ENCODE results near the gene ZNF213.
"Not testable (repeated sequence)": the region's sequence is repeated elsewhere in the genome, so short reads cannot be mapped to it uniquely, and the experiment has no call there.

The ZNF213 gene

GRCh38 chr16:3148256-3149192 lies 13.7 kb downstream of the ZNF213 start:
- no peak for DNase-seq

- no peak for DNase-seq
Observed at GRCh38 chr16:3149193-3149530, 14.3 kb downstream of the ZNF213 start.

GRCh38 chr16:3149630-3150345 lies 15.0 kb downstream of the ZNF213 start:
- peak; percentile 44 for DNase-seq

GRCh38 chr16:3150346-3151218 lies 15.8 kb downstream of the ZNF213 start:
- DNase-seq: peak; percentile 95

- no peak for DNase-seq
Observed at GRCh38 chr16:3152027-3152276, 17.1 kb downstream of the ZNF213 start.

GRCh38 chr16:3152277-3152990 lies 17.6 kb downstream of the ZNF213 start:
- peak; percentile 66 for DNase-seq

GRCh38 chr16:3152991-3153368 lies 18.2 kb downstream of the ZNF213 start:
- DNase-seq: no peak

- DNase-seq: no peak
Observed at GRCh38 chr16:3155181-3155580, 20.4 kb downstream of the ZNF213 start.

- DNase-seq: no peak
Observed at GRCh38 chr16:3155972-3156371, 21.1 kb downstream of the ZNF213 start.

GRCh38 chr16:3157229-3158025 lies 22.6 kb downstream of the ZNF213 start:
- DNase-seq: peak; percentile 64

GRCh38 chr16:3158026-3158509 lies 23.2 kb downstream of the ZNF213 start:
- no peak for DNase-seq

GRCh38 chr16:3158510-3159314 lies 23.9 kb downstream of the ZNF213 start:
- peak; percentile 96 for DNase-seq

GRCh38 chr16:3161235-3162018 lies 26.6 kb downstream of the ZNF213 start:
- no peak for DNase-seq

GRCh38 chr16:3164121-3164991 lies 29.5 kb downstream of the ZNF213 start:
- DNase-seq: no peak

GRCh38 chr16:3165111-3165822 lies 30.4 kb downstream of the ZNF213 start:
- no peak for DNase-seq

GRCh38 chr16:3166505-3166886 lies 31.7 kb downstream of the ZNF213 start:
- DNase-seq: no peak

GRCh38 chr16:3168729-3169128 lies 33.9 kb downstream of the ZNF213 start:
- not testable (repeated sequence) for DNase-seq

GRCh38 chr16:3170440-3171180 lies 35.8 kb downstream of the ZNF213 start:
- DNase-seq: no peak

Measured in activated gamma-delta T cell treated with Interleukin-2 at 50 U/mL for 16 hours (primary cell).